ENCODE data around the gene HTR3C. TPM values are rescaled to one million over a fixed set of nuclear protein-coding genes. Genes with fewer than 3 reads are reported as not detected.

HTR3C gene
- total RNA-seq, 1 experiment from 2014 or later: not detected

DNA sequence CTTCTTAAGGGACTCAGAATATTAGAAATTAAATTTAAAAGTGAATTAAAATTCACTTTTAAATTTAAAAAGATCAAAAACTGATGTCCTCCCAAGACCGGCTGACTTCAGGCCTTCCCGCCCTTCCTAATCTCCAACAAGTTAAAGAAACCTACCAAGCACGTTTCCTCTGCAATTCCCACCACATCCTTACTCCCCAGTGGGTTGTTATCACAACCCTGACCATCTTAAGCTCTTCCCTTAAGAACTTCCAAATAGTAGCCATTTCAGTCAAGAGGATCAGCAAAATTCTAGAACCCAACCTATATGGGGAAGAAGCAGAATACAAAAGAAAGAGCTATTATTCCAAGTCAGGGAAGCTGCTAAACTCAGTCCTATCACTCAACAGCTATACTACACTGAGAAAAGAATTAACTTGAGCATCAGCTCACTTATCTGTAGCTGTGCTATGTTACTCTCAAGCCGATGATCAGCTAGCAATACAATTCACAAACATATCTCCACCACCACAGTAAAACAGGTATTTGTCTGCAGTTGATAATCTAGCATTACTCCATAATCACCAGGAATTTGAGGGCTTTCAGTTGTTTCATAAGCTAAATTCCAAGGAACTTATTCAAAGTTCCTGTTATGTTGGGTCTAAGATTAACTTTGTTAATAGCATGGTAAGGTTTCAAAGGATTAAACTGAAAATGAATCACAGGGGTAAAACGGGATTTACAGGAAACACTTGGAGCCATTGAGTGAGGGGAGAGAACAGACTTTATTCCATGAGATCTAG, 49.5 kb upstream of the HTR3C start:
- Histone ChIP-seq H3K23ac (ENCODE audit: insufficient read length, low read depth, low read length) (no peak overlapping the region), H3K9me3 (ENCODE audit: control insufficient read depth, low read depth, low read length) (no peaks in the 10 kb centered on the region), H3K79me2 (ENCODE audit: insufficient read depth, low read length) (no peaks in the 10 kb centered on the region), H4K20me1 (ENCODE audit: control insufficient read depth, insufficient read depth, insufficient read length) (no peaks in the 10 kb centered on the region), H3K56ac (ENCODE audit: insufficient read length, low read depth, low read length) (no peak overlapping the region), H2AFZ (ENCODE audit: low read length) (no peak overlapping the region), H3K4ac (ENCODE audit: low read depth, low read length) (no peak overlapping the region), H3K14ac (ENCODE audit: insufficient read depth, low read length) (no peak overlapping the region), H3K18ac (ENCODE audit: insufficient read length, low read depth, low read length) (no peak overlapping the region), H2BK15ac (ENCODE audit: low read depth, low read length) (no peak overlapping the region), H3K23me2 (ENCODE audit: insufficient read length, low read depth, low read length, poor library complexity, severe bottlenecking) (no peaks in the 10 kb centered on the region), H3K4me2 (ENCODE audit: insufficient read depth, insufficient read length, low read length) (no peak overlapping the region), H3K4me1 (ENCODE audit: insufficient read depth, low read length) (no peaks in the 10 kb centered on the region), H4K8ac (replicated peaks; ENCODE audit: insufficient read length, low read depth, low read length) (no peak overlapping the region), H2AK5ac (ENCODE audit: insufficient read length, low read length) (no peak overlapping the region), H3K27me3 (ENCODE audit: insufficient read depth, low read length) (no peaks in the 10 kb centered on the region), H3K79me1 (ENCODE audit: insufficient read depth, low read depth, low read length, poor library complexity, severe bottlenecking) (no peaks in the 10 kb centered on the region), H2BK12ac (ENCODE audit: insufficient read length, low read depth, low read length) (no peak overlapping the region), H3K27ac (ENCODE audit: insufficient read length, low read depth, low read length) (no peak overlapping the region), H2BK120ac (ENCODE audit: low read depth, low read length, poor library complexity, severe bottlenecking) (no peak overlapping the region), H2BK5ac (ENCODE audit: insufficient read length, low read length) (no peak overlapping the region), H2BK20ac (ENCODE audit: low read depth, low read length, poor library complexity, severe bottlenecking) (no peak overlapping the region), H4K91ac (ENCODE audit: insufficient read length, low read depth, low read length) (no peak overlapping the region), H3K9ac (ENCODE audit: extremely low read depth, insufficient read length, low read length) (no peak overlapping the region), H4K5ac (ENCODE audit: insufficient read length, low read depth, low read length) (no peak overlapping the region), H3T11ph (ENCODE audit: low read length) (no peak overlapping the region)
- Mint-ChIP-seq H3K27ac (peak overlapping the region in 2 of 3 experiments; percentile 24 to 43; a peak in 2 of 7 replicates), H3K36me3 (ENCODE audit: insufficient read depth in 1 of 3, low read depth in 3 of 3) (peaks cover 0 to 16% (median 0%) of the 10 kb centered on the region in 3 experiments; a peak in 4 of 7 replicates), H3K27me3 (ENCODE audit: low read depth) (no peaks in the 10 kb centered on the region), H3K4me1 (peaks cover 10% of the 10 kb centered on the region in 2 experiments), H3K9me3 (no peaks in the 10 kb centered on the region), H3K4me3 (no peak overlapping the region)
- WGBS (ENCODE audit: extremely low coverage, insufficient read length, low lambda C conversion rate): no CpG with 5 or more reads among the region's 5 CpGs
- no peak for DNase-seq
- TF ChIP-seq, protein P1, sequence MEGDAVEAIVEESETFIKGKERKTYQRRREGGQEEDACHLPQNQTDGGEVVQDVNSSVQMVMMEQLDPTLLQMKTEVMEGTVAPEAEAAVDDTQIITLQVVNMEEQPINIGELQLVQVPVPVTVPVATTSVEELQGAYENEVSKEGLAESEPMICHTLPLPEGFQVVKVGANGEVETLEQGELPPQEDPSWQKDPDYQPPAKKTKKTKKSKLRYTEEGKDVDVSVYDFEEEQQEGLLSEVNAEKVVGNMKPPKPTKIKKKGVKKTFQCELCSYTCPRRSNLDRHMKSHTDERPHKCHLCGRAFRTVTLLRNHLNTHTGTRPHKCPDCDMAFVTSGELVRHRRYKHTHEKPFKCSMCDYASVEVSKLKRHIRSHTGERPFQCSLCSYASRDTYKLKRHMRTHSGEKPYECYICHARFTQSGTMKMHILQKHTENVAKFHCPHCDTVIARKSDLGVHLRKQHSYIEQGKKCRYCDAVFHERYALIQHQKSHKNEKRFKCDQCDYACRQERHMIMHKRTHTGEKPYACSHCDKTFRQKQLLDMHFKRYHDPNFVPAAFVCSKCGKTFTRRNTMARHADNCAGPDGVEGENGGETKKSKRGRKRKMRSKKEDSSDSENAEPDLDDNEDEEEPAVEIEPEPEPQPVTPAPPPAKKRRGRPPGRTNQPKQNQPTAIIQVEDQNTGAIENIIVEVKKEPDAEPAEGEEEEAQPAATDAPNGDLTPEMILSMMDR (conservative IDR thresholded peaks at IDR 0.05): no peak
